Measurements from ENCODE around the gene DRD4.

The DRD4 gene

DNA sequence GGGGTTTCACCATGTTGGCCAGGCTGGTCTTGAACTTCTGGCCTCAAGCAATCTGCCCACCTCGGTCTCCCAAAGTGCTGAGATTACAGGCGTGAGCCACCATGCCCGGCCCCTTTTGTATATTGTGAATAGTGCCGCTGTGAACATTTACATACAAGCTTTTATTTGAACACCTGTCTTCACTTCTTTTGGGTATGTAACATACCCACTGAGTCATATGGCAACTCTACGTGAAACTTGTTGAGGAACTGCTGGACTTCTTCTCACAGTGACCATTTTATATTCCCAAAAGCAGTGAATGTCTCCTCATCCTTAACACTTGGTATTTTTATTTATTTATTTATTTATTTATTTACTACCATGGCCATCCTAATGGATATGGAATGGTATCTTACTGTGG lies 6.2 kb upstream of the DRD4 start:
- no peak for DNase-seq
- no peaks in the 10 kb centered on the region for H3K36me3 ChIP-seq (ENCODE audit: control insufficient read depth, insufficient read depth, low read length)
- peaks cover 18% of the 10 kb centered on the region for H3K4me1 ChIP-seq (ENCODE audit: control insufficient read depth, insufficient read depth, low read length, poor library complexity, severe bottlenecking)
- H3K27me3 ChIP-seq (replicated peaks; ENCODE audit: control insufficient read depth, insufficient read depth, low read length, poor library complexity, severe bottlenecking): peaks cover 9% of the 10 kb centered on the region
- H3K4me3 ChIP-seq (ENCODE audit: insufficient read depth, low read depth, low read length, poor library complexity, severe bottlenecking): no peak overlapping the region
- no peak overlapping the region for H3K27ac ChIP-seq (ENCODE audit: insufficient read depth, low read length, poor library complexity, severe bottlenecking)
- H3K9me3 ChIP-seq (ENCODE audit: control insufficient read depth, low read length): no peaks in the 10 kb centered on the region

GRCh38 chr11:635945-636510 lies 1.0 kb upstream of the DRD4 start:
- H3K27me3 ChIP-seq (replicated peaks; ENCODE audit: control insufficient read depth, insufficient read depth, low read length, poor library complexity, severe bottlenecking): peaks cover 35% of the 10 kb centered on the region
- no peak overlapping the region for H3K4me3 ChIP-seq (ENCODE audit: insufficient read depth, low read depth, low read length, poor library complexity, severe bottlenecking)
- H3K36me3 ChIP-seq (ENCODE audit: control insufficient read depth, insufficient read depth, low read length): no peaks in the 10 kb centered on the region
- peaks cover 19% of the 10 kb centered on the region for H3K4me1 ChIP-seq (ENCODE audit: control insufficient read depth, insufficient read depth, low read length, poor library complexity, severe bottlenecking)
- no peak overlapping the region for H3K27ac ChIP-seq (ENCODE audit: insufficient read depth, low read length, poor library complexity, severe bottlenecking)
- DNase-seq: no peak
- no peaks in the 10 kb centered on the region for H3K9me3 ChIP-seq (ENCODE audit: control insufficient read depth, low read length)

- no peaks in the 10 kb centered on the region for H3K9me3 ChIP-seq (ENCODE audit: control insufficient read depth, low read length)
- peaks cover 35% of the 10 kb centered on the region for H3K27me3 ChIP-seq (replicated peaks; ENCODE audit: control insufficient read depth, insufficient read depth, low read length, poor library complexity, severe bottlenecking)
- no peak overlapping the region for H3K27ac ChIP-seq (ENCODE audit: insufficient read depth, low read length, poor library complexity, severe bottlenecking)
- peaks cover 19% of the 10 kb centered on the region for H3K4me1 ChIP-seq (ENCODE audit: control insufficient read depth, insufficient read depth, low read length, poor library complexity, severe bottlenecking)
- H3K4me3 ChIP-seq (ENCODE audit: insufficient read depth, low read depth, low read length, poor library complexity, severe bottlenecking): no peak overlapping the region
- DNase-seq: no peak
- H3K36me3 ChIP-seq (ENCODE audit: control insufficient read depth, insufficient read depth, low read length): no peaks in the 10 kb centered on the region
These were observed 194 bp downstream of the DRD4 start for GRCh38 chr11:637333-637592.

- Histone ChIP-seq H3K27me3 (replicated peaks; ENCODE audit: control insufficient read depth, insufficient read depth, low read length, poor library complexity, severe bottlenecking) (peaks cover 35% of the 10 kb centered on the region), H3K4me3 (ENCODE audit: insufficient read depth, low read depth, low read length, poor library complexity, severe bottlenecking) (no peak overlapping the region)
- no peak for DNase-seq
These were observed 788 bp downstream of the DRD4 start for GRCh38 chr11:637593-638521.

DNA sequence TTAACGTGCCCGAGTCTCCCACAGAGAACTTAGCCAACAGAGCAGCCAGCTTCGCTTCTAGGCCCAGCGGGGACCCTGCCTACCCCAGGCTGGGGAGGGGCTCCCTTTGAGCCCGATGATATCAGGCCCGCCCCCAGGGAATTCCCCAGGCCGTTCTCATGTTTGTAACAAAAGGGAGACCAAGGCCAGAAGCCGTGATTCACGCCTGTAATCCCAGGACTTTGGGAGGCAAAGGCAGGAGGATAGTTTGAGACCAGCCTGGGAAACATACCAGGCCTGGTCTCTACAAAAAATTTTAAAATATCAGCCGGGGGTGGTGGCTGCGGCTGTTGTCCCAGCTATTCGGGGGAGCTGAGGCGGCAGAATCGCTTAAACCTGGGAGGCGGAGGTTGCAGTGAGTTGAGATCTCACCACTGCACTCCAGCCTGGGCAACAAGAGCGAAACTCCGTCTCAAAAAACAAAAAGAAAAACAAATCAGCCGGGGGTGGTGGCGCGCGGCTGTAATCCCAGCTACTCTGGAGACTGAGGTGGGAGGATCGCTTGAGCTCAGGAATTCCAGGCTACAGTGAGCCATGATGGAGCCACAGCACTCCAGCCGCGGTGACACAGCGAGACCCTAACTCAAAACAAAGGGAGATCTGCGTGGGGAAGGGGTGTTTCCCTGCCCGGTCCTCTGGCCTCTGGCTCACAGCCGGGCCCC lies 1.7 kb downstream of the DRD4 start:
- no peak for DNase-seq
- peaks cover 19% of the 10 kb centered on the region for H3K4me1 ChIP-seq (ENCODE audit: control insufficient read depth, insufficient read depth, low read length, poor library complexity, severe bottlenecking)
- H3K27me3 ChIP-seq (replicated peaks; ENCODE audit: control insufficient read depth, insufficient read depth, low read length, poor library complexity, severe bottlenecking): peaks cover 35% of the 10 kb centered on the region
- H3K36me3 ChIP-seq (ENCODE audit: control insufficient read depth, insufficient read depth, low read length): peaks cover 3% of the 10 kb centered on the region
- H3K27ac ChIP-seq (ENCODE audit: insufficient read depth, low read length, poor library complexity, severe bottlenecking): no peak overlapping the region
- no peaks in the 10 kb centered on the region for H3K9me3 ChIP-seq (ENCODE audit: control insufficient read depth, low read length)
- H3K4me3 ChIP-seq (ENCODE audit: insufficient read depth, low read depth, low read length, poor library complexity, severe bottlenecking): no peak overlapping the region

More at GRCh38 chr11:637593-638521, 788 bp downstream of the DRD4 start:
- H3K4me1 ChIP-seq (ENCODE audit: control insufficient read depth, insufficient read depth, low read length, poor library complexity, severe bottlenecking): peaks cover 19% of the 10 kb centered on the region
- H3K9me3 ChIP-seq (ENCODE audit: control insufficient read depth, low read length): no peaks in the 10 kb centered on the region
- no peaks in the 10 kb centered on the region for H3K36me3 ChIP-seq (ENCODE audit: control insufficient read depth, insufficient read depth, low read length)
- H3K27ac ChIP-seq (ENCODE audit: insufficient read depth, low read length, poor library complexity, severe bottlenecking): no peak overlapping the region

DNA sequence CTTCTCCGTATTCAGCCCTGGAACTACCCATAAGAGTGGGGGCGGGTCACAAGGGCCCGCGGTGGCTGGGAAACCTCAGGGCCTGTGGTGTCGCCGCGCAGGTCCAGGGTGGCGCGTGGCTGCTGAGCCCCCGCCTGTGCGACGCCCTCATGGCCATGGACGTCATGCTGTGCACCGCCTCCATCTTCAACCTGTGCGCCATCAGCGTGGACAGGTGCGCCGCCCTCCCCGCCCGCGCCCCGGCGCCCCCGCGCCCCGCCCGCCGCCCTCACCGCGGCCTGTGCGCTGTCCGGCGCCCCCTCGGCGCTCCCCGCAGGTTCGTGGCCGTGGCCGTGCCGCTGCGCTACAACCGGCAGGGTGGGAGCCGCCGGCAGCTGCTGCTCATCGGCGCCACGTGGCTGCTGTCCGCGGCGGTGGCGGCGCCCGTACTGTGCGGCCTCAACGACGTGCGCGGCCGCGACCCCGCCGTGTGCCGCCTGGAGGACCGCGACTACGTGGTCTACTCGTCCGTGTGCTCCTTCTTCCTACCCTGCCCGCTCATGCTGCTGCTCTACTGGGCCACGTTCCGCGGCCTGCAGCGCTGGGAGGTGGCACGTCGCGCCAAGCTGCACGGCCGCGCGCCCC lies 2.4 kb downstream of the DRD4 start:
- Histone ChIP-seq H3K4me1 (ENCODE audit: control insufficient read depth, insufficient read depth, low read length, poor library complexity, severe bottlenecking) (peaks cover 19% of the 10 kb centered on the region), H3K27ac (ENCODE audit: insufficient read depth, low read length, poor library complexity, severe bottlenecking) (no peak overlapping the region), H3K4me3 (ENCODE audit: insufficient read depth, low read depth, low read length, poor library complexity, severe bottlenecking) (no peak overlapping the region), H3K9me3 (ENCODE audit: control insufficient read depth, low read length) (no peaks in the 10 kb centered on the region), H3K36me3 (ENCODE audit: control insufficient read depth, insufficient read depth, low read length) (peaks cover 6% of the 10 kb centered on the region), H3K27me3 (replicated peaks; ENCODE audit: control insufficient read depth, insufficient read depth, low read length, poor library complexity, severe bottlenecking) (peaks cover 35% of the 10 kb centered on the region)
- no peak for DNase-seq

GRCh38 chr11:640021-640706 lies 3.1 kb downstream of the DRD4 start:
- H3K9me3 ChIP-seq (ENCODE audit: control insufficient read depth, low read length): no peaks in the 10 kb centered on the region
- peaks cover 19% of the 10 kb centered on the region for H3K4me1 ChIP-seq (ENCODE audit: control insufficient read depth, insufficient read depth, low read length, poor library complexity, severe bottlenecking)
- H3K27me3 ChIP-seq (replicated peaks; ENCODE audit: control insufficient read depth, insufficient read depth, low read length, poor library complexity, severe bottlenecking): peaks cover 35% of the 10 kb centered on the region
- H3K27ac ChIP-seq (ENCODE audit: insufficient read depth, low read length, poor library complexity, severe bottlenecking): no peak overlapping the region
- H3K36me3 ChIP-seq (ENCODE audit: control insufficient read depth, insufficient read depth, low read length): peaks cover 6% of the 10 kb centered on the region
- no peak overlapping the region for H3K4me3 ChIP-seq (ENCODE audit: insufficient read depth, low read depth, low read length, poor library complexity, severe bottlenecking)
- DNase-seq: no peak

GRCh38 chr11:641806-642370 lies 4.8 kb downstream of the DRD4 start:
- Histone ChIP-seq H3K36me3 (ENCODE audit: control insufficient read depth, insufficient read depth, low read length) (peaks cover 6% of the 10 kb centered on the region), H3K4me3 (ENCODE audit: insufficient read depth, low read depth, low read length, poor library complexity, severe bottlenecking) (no peak overlapping the region)

DNA sequence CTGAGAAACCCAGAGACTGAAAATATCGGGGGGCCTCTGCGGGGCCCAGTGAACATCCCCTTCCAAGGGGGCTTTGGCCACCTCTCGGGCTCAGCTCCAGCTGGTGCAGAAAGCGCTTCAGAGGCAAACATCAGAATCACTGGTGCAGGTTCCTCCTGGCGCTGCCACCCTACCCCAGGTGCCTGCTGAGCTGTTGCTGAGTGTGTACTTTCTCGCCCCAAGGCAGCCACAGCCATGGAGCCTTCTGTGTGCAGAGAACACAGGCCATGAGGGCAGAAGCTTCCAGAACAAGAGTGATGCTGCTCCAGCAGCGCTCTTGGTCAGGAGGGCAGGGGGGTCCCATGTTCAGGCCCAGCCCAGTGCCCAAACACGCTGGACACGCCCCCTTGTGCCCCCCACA lies 6.3 kb downstream of the DRD4 start:
- no peak overlapping the region for H3K27ac ChIP-seq (ENCODE audit: insufficient read depth, low read length, poor library complexity, severe bottlenecking)
- peaks cover 16% of the 10 kb centered on the region for H3K27me3 ChIP-seq (replicated peaks; ENCODE audit: control insufficient read depth, insufficient read depth, low read length, poor library complexity, severe bottlenecking)
- peaks cover 6% of the 10 kb centered on the region for H3K36me3 ChIP-seq (ENCODE audit: control insufficient read depth, insufficient read depth, low read length)
- H3K4me3 ChIP-seq (ENCODE audit: insufficient read depth, low read depth, low read length, poor library complexity, severe bottlenecking): no peak overlapping the region
- DNase-seq: no peak
- H3K9me3 ChIP-seq (ENCODE audit: control insufficient read depth, low read length): no peaks in the 10 kb centered on the region
- peaks cover 12% of the 10 kb centered on the region for H3K4me1 ChIP-seq (ENCODE audit: control insufficient read depth, insufficient read depth, low read length, poor library complexity, severe bottlenecking)

More at GRCh38 chr11:641806-642370, 4.8 kb downstream of the DRD4 start:
- H3K27me3 ChIP-seq (replicated peaks; ENCODE audit: control insufficient read depth, insufficient read depth, low read length, poor library complexity, severe bottlenecking): peaks cover 29% of the 10 kb centered on the region
- no peak for DNase-seq
- H3K27ac ChIP-seq (ENCODE audit: insufficient read depth, low read length, poor library complexity, severe bottlenecking): no peak overlapping the region
- peaks cover 16% of the 10 kb centered on the region for H3K4me1 ChIP-seq (ENCODE audit: control insufficient read depth, insufficient read depth, low read length, poor library complexity, severe bottlenecking)
- H3K9me3 ChIP-seq (ENCODE audit: control insufficient read depth, low read length): no peaks in the 10 kb centered on the region
